GM19468 (cell line): ENCODE measurements around the gene OSBPL3.

Experiments used
- ATAC-seq: cut with Tn5 transposase; IDR thresholded peaks from one replicate; pipeline ENCODE4 v1.9.1; 2021; ENCODE audit warnings: mild to moderate bottlenecking, moderate library complexity, moderate number of reproducible peaks; ENCODE audit not compliant: unreplicated experiment; ENCODE audit errors: extremely low read depth

OSBPL3 gene

DNA sequence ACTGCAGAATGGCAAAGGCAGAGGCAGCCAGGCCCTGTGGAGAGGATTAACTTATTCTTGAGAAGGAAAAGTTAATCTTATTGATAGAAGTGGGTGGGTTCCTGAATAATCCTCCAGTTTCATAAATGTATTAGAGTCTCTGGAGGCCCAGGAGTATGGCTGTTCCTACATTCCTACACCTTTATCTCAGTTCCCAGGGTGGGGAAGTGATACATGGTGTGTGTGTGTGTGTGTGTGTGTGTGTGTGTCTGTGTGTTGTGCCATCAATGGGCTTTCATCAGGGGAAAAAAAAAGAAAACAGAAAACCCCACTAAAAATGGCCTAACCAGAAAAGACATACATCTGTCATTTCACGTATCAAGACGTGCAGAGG lies 200.7 kb downstream of the OSBPL3 start:
- no peak for ATAC-seq

DNA sequence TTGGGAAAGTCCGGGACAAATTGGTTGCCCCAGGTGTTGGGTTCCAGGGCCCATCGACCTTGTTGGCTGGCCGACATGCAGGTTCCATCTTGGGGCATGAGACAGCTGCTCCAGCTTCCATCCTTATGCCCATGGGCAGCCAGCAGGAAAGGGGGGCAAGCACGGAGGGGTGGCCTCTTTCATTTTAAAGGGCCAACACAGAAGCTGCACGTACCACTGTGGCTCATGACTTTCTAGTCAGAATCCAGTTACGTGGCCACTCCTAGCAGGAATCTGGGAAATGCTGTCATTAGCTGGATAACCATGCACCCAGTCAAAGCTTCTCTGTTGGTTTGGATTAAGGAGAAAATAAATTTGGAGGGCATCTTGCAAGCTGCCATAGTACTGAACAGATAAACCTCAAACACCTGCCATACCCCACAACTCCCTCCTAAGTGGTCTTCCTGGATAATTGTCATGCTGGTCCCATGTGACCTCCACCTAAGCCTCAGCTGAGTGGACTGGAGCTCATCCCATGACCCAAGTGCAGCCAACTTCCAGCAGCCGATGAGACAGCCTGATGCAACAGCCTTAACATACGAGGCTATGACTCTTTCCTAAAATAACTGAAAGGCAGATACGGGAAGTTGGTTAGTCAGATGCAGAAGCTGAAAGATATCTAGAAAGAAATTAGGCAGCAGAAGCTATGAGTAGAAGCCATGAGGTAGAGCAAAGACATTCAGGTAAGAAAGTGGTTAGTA lies 201.3 kb downstream of the OSBPL3 start:
- ATAC-seq, result no peak

DNA sequence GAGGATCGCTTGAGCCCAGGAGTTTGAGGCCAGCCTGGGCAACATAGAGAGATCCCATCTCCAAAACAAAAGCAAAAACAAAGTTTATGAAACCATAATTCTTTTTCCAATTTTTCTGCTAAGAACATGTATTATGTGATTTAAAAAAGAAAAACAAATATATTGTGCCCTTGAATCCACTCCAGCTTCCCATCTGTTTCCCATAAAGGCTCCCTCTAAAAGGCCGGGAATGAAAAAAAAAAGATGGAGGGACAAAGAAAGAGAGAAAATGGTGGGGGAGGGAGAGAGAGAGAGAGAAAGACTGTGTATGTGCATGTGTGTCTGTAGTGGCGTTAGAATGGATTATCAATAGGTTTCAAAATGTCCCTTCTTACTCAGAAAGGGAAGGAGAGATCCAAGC lies 202.2 kb downstream of the OSBPL3 start:
- ATAC-seq, result no peak

DNA sequence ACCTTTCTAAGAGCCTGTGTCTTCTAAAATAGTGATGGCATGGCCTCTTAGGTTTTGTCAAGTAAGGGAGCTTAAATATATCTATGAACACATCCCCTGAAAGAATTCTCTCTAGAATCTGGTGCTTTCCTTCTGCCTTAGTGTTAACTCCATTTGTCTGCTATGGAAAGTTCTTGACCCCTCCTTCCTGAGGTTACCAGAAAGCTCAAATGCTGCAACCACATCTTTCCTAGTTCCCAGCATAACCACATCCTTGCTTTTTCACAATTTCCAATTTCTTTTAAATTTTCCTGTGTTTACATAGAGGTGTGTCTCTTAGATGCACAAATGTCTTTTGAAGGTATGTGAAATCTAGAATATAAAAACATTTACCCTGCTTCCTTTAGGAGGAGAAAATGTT lies 206.3 kb downstream of the OSBPL3 start:
- ATAC-seq, result no peak

DNA sequence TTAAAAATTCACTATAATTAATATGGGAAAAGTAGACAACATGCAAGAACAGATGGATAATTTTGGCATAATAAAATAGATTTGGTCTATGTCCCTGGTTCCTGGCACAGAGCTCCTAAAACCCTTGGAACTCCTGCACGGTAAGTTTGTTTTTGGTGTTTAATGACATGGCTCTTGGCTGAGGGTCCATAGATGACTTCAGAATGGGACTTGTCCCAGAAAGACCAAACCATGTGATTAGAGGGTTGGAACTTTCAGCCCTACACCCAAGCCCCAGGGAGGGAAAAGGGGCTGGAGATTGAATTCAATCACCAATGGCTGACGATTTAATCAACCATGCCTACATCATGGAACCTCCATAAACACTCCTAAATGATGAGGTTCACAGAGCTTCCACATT lies 210.1 kb downstream of the OSBPL3 start:
- ATAC-seq, result no peak

DNA sequence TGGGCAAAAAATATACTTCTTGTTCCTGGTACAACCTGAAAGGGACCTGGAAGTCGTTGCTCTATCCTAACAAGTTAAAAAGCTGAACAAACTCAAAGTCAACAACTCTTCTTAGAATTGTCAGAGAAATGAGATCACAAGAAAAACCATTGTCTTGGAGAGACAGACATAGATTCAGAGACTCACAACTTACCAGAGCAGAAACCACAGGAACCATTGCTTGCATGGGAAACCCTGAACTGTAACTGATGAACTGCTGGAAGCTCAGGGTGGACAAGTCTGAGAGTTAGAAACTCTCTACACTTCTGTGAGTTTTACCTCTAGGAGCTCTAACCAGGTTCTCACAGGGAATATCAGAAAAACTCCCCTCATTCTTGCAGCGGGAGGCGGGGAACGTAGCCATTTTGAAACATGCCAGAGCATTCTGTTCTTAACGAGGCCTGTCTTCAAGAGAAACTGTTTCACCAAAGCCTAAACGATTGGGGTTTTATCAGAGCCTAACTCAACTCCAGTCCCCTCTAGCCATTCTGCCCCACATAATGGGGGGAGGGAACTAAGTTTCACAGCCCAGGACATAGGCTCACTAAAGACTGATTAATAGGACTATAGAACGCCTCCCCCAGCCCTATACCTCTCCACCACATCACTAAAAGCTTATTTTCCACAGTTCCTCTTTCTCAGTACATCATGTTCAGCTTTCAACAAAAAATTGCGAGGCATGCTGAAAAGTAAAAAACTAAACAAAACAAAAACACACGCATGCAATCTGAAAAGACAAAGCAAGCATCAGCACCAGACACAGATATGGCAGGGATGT lies 210.8 kb downstream of the OSBPL3 start:
- ATAC-seq, result peak; percentile 31

DNA sequence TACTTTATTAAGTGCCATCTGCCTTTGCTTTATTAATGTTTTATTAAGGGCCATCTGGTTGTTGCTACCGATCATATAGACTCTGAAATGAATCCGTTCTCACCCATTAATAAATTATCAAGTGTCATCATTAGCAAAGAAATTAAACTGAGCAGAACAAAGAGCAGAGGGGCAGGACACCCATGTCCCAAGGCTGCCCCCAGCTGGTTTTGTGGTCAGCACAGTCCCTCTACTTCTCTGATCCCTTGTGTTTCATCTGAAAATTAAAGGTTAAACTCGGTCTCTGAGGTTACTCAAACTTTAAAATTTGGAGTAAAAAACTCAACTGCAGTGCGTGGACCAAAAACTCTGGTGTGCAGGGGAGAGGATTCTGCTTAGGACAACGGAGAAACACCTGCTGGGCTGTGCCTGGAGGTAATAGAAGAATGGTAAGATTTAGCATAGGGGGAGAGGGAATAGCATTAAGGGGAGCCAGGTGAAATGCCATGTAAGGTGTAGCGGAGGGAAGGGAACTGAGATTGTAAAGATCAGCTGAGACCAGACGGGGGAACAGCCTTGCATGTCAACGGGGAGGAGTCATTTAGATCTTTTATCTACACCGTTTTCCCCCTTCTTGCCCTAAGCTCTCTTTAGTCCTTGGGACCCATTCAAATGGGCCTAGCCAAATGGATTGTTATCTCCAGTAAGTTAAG lies 212.0 kb downstream of the OSBPL3 start:
- no peak for ATAC-seq

DNA sequence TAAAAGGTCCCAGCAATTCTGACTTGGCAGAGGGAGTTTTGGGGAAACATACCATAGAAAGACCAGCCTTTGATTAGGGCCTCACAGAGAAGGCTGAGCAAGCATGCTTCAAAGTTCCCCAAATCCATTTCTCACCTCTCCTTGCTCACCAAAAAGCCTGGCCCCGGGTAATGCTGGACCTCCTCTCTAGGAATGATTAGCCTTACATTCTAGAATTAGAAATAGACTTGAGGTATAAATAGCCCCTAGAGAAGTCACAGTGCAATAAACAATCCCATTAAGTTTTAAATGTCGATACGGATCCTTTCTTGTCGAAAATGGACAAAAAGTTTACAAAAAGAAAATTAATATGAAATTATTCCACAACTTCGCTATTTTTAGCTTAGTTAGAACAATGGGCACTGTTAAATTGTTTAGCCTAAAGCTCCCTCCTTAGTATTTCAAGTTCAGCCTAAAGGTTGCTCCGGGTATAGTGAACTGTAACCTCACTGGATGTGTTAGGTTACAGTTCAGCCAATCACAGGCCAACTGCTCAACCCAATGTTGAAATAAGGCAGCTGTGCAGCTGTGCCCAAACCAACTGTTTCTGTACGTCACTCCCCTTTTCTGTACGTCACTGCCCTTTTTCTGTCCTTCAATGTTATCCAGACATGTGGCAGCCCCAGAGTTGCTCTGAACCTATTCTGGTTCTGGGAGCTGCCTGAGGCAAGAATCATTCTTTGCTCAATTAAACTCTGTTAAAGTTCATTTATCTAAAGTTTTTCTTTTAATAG lies 214.8 kb downstream of the OSBPL3 start:
- no peak for ATAC-seq

DNA sequence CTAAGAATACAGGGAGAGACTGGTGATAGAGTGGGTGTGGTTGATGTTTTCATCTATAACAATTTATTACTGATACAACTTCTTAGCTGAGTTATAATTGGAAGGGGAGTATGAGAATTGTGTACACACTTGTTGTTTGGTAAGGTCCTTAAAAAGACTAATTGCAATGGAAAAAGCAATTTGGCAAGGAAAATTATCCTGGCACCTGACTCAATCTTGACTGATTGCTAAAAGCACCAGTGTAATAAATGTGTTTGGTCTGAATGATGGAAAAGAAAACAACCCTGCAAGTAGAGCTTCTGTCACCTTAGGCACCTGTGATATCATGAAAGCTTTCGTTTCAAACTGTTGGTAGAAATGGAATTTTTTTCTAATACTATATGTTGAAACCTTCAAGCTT lies 216.0 kb downstream of the OSBPL3 start:
- ATAC-seq, result no peak

DNA sequence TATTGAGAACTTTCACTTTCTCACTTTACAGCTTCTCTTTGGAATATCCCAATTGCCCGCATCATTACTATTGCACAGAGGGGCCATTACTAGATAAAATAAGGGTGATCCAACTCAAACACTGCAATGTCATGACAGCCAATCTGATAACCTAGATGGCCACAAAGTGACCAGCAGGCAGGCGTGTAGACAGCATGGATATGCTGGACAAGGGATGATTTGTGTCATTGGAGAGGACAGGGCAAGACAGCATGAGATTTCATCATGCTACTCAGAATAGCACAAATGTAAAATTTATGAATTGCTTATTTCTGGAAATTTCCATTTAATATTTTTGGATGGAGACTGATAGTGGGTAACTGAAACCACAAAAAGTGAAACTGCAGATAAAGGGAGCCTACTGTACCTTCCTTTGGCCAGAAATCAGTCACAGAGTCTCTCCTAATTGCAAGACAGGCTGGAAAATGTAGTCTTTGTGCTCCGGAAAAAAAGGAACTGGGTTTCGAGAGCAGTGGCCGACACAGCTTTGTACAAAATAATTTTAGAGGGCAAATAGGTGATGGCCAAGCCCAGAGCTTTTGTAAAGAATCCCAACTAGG lies 216.6 kb downstream of the OSBPL3 start:
- ATAC-seq, result no peak

DNA sequence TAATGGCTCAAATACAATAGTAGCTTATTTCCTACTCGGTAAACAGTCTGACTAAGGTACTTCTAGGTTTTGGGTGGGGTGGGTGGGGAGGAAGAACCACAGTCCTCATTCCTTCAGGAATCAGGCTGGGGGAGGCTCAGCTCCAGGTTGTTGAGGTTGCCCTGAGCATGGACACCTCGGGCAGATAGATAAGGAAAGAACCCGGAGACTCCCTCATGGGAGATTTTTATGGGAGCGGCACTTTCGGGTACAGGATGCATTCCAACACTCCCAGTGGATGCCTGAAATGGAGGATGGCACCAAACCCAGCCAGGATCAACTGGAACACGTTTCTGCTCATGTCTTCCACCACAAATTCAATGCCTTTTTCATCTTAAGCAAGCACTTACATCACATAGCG lies 217.2 kb downstream of the OSBPL3 start:
- ATAC-seq, result no peak

DNA sequence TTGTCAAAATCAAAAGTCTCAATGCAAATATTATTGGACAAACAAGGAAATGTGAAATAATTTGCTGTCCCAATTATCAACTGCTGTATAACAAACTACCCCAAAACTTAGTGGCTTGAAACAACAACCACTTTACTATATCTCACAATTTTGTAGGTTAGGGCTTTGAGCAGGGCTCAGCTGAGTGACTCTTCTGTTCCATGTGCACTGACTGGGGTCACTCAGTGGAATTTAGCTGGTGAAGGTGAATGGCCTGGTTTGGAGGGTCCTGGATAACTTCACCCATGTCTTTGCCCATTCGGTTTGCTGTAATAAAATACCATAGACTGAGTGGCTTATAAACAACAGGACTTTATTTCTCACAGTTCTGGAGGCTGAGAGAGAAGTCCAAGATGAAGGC lies 219.0 kb downstream of the OSBPL3 start:
- no peak for ATAC-seq

DNA sequence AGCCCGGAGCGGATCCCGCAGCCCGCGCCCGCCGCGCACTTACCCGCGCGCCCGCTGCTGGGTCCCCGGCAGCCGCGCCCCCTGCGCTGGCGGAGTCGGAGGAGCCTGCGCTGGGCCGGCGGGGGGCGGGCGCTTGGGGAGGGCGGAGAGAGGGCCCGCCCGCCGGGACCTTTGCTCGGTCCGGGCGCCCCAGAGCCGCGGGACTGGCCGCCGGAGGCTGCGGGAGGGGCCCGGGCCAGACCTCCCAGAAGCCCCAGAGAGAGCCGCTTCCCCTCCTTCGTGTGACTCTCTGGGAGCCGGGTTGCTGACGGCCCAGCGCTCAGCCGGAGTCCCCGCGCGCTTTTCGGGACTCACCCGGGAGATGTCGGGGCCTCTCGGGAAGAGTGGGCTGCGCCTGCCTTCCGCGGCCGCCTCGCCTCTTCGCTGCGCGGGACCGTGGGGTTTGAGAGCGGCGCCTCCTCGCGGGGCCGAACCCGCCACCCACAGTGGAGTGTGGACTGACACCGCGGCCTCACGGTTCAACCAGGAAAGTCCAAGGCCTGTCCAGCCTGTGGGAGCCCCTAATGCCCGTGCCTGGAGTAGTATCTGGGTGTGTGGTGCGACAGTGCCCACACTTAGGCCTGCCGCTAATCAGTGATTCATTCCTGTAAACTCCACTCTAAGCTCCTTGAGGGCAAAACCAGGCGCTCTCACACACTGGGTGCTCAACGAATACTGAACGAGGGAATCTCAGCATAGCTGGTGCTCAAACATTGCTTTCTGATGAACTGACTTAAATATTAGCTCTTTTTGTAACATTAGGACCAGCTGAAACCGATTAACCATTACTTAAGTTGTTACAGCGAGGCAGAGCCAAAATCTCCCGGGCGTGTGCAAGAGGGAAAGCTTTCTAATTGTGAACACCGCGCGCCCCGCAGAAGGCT lies 222.4 kb downstream of the OSBPL3 start, which contains the start of gene GSDME:
GSDME (minus strand) TSS at position 112 of the 923 bp plus-strand sequence. CDS start 7,690 bp downstream, outside the sequence.
- no peak for ATAC-seq

DNA sequence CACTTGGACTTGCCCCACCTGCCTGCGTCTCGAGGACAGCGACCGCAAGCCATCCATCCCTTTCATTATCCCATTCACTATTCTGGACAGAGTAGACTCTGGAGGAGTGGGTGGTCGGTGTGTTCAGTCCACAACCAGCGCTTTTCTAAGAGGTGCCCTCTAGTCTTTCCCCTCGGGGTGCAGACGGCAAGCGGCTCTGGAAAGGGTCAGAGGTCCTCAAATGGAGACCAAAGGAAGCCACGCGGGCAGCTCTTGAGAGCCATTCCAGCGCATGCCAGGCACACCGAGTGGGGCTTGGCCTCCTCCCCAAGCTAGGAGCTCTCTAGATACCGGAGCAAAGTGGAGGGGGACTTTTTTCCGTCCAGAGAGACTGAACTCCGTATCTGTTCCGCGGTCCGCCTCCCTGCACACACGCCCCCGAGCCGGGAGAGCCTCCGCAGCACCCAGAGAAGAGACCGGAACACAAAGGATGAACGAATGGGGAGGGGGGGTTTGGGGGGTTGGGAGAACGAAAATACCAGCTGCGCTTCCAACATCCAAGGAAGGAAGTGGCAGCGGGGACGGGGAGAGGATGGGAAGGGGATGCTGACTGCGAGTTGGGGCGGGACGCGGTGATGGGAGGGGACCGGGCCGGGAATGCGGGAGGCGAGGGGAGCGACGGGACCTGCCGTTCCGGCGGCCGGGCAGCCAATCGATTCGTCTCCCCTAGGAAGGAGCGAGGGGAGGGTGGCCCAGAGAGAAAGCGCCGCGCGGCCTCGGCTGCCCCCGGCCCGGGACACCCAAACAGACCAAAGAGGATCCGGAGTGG lies 223.2 kb downstream of the OSBPL3 start:
- no peak for ATAC-seq

DNA sequence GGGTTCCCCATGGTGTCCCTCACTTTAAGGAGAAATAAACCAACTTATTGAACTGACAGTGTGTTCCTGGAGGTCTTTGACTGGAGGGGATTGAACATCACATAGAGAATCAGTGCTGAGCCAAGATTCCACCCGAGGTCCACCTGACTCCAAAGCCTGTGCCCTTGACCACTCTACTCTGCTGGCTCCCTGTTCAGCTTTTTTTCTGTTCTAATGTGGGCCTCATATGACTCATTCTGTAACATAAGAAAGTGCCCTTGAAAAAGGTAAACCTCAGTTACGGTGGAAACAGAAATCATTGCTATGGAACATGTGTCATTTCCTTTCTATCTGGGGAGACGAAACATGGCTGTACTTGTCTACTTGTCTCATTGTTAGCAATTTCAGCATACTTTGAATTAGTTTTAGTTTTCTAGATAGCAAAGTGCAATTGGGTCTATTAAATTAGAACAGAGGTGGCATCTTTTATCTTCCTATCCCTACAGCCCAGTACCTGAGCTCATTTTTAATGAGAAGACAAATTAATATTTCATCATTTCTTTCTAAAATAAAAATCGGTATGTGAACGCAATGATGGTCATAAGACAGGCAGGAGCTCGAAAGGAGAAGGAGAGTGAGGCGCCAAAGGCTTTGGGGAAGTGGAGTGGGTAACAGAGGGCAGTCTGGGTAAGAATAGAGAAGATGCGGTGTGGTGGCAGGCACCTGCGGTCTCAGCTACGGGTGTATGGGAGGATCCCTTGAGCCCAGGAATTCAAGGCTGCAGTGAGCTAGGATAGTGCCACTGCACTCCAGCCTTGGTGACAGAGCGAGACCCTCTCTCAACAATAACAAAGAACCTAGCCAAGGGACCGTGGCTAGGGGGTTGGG lies 224.2 kb downstream of the OSBPL3 start:
- ATAC-seq, result peak; percentile 28

DNA sequence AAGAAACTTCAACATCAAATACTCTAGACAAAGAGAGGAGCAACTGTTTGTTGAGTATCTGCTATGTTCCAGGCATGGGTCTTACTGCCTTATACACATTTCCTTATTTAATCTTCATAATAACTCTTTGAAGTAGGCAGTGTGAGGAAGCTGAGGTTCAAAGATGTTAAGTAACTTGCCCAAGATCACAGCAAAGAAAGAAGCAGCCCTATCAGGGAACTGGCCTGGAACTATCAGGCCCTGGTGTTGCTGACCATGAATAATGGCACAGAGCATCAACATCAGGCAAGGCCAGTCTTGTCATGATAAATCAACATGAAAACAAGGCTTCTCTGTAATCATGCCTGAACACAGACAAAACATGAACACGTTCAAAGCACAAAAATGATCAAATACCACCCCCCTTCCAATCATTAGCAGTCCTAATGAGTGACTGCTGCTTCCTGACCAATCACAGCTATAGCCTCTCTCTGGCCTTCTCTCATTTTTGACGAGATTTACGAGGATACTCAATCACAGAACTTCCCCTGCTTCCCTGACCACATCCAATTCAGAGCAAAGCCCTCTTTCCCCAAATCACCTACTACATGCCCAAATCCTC lies 225.0 kb downstream of the OSBPL3 start:
- no peak for ATAC-seq
